HEK293 (cell line): ENCODE measurements around the gene TSHZ2.

Experiments used
- FEZF1 ChIP-seq: fragments of 450-650 bp; formaldehyde crosslinking; IDR thresholded peaks from 2 replicates; pipeline ENCODE4 v1.5.1; 2016; ENCODE audit warnings: missing biosample characterization, missing genetic modification characterization
- GLIS2 ChIP-seq: fragments of 450-650 bp; formaldehyde crosslinking; IDR thresholded peaks from 2 replicates; pipeline ENCODE4 v1.5.1; 2016; ENCODE audit warnings: missing biosample characterization, missing genetic modification characterization
- OSR2 ChIP-seq: fragments of 450-650 bp; formaldehyde crosslinking; IDR thresholded peaks from 2 replicates; pipeline ENCODE4 v1.5.1; 2016; ENCODE audit warnings: missing biosample characterization, missing genetic modification characterization
- ZBTB10 ChIP-seq: fragments of 450-650 bp; formaldehyde crosslinking; IDR thresholded peaks from 2 replicates; pipeline ENCODE4 v1.5.1; 2016; ENCODE audit warnings: missing biosample characterization, missing genetic modification characterization
- ZBTB20 ChIP-seq: fragments of 450-650 bp; formaldehyde crosslinking; IDR thresholded peaks from 2 replicates; pipeline ENCODE4 v1.5.1; 2016; ENCODE audit warnings: missing biosample characterization, missing genetic modification characterization
- ZBTB7A ChIP-seq: fragments of 450-650 bp; formaldehyde crosslinking; IDR thresholded peaks from 2 replicates; pipeline ENCODE4 v1.5.1; 2016; ENCODE audit warnings: low read depth, missing biosample characterization, missing genetic modification characterization
- ZIC2 ChIP-seq: fragments of 450-650 bp; formaldehyde crosslinking; IDR thresholded peaks from 2 replicates; pipeline ENCODE4 v1.5.1; 2016; ENCODE audit warnings: missing biosample characterization, missing genetic modification characterization
- ZNF10 ChIP-seq: fragments of 450-650 bp; formaldehyde crosslinking; IDR thresholded peaks from 2 replicates; pipeline ENCODE4 v1.5.1; 2017; ENCODE audit warnings: missing biosample characterization, missing genetic modification characterization
- ZNF157 ChIP-seq: fragments of 450-650 bp; formaldehyde crosslinking; IDR thresholded peaks from 2 replicates; pipeline ENCODE4 v1.5.1; 2016; ENCODE audit warnings: missing biosample characterization, missing genetic modification characterization
- ZNF16 ChIP-seq: fragments of 450-650 bp; formaldehyde crosslinking; IDR thresholded peaks from 2 replicates; pipeline ENCODE4 v1.5.1; 2016; ENCODE audit warnings: low read depth, missing biosample characterization, missing genetic modification characterization
- ZNF26 ChIP-seq: fragments of 450-650 bp; formaldehyde crosslinking; IDR thresholded peaks from 2 replicates; pipeline ENCODE4 v1.5.1; 2016; ENCODE audit warnings: missing biosample characterization, missing genetic modification characterization
- ZNF280C ChIP-seq: fragments of 450-650 bp; formaldehyde crosslinking; IDR thresholded peaks from 2 replicates; pipeline ENCODE4 v1.5.1; 2016; ENCODE audit warnings: missing biosample characterization, missing genetic modification characterization
- ZNF335 ChIP-seq: fragments of 450-650 bp; formaldehyde crosslinking; conservative IDR thresholded peaks from 2 replicates; pipeline ENCODE4 v1.5.1; 2016; ENCODE audit warnings: missing biosample characterization, missing genetic modification characterization
- ZNF341 ChIP-seq: fragments of 450-650 bp; formaldehyde crosslinking; IDR thresholded peaks from 2 replicates; pipeline ENCODE4; 2016; ENCODE audit warnings: low read depth, missing biosample characterization, missing genetic modification characterization
- ZNF391 ChIP-seq: fragments of 450-650 bp; formaldehyde crosslinking; IDR thresholded peaks from 2 replicates; pipeline ENCODE4 v1.5.1; 2016; ENCODE audit warnings: low read depth, missing biosample characterization, missing genetic modification characterization, borderline replicate concordance
- ZNF473 ChIP-seq: fragments of 450-650 bp; formaldehyde crosslinking; IDR thresholded peaks from 2 replicates; pipeline ENCODE4 v1.5.1; 2017; ENCODE audit warnings: missing biosample characterization, missing genetic modification characterization
- ZNF48 ChIP-seq: fragments of 450-650 bp; formaldehyde crosslinking; IDR thresholded peaks from 2 replicates; pipeline ENCODE4 v1.5.1; 2016; ENCODE audit warnings: missing biosample characterization, missing genetic modification characterization
- ZNF544 ChIP-seq: fragments of 450-650 bp; formaldehyde crosslinking; IDR thresholded peaks from 2 replicates; pipeline ENCODE4 v1.5.0; 2017; ENCODE audit warnings: missing biosample characterization, missing genetic modification characterization
- ZNF626 ChIP-seq: fragments of 450-650 bp; sonication (Bioruptor Pico); formaldehyde crosslinking; IDR thresholded peaks from 2 replicates; pipeline ENCODE4 v1.5.1; 2018; ENCODE audit warnings: missing biosample characterization, missing genetic modification characterization, inconsistent platforms
- ZNF670 ChIP-seq: fragments of 450-650 bp; formaldehyde crosslinking; IDR thresholded peaks from 2 replicates; pipeline ENCODE4 v1.5.1; 2016; ENCODE audit warnings: missing biosample characterization, missing genetic modification characterization, low read depth
- ZNF776 ChIP-seq: fragments of 450-650 bp; formaldehyde crosslinking; IDR thresholded peaks from 2 replicates; pipeline ENCODE4 v1.5.0; 2017; ENCODE audit warnings: missing biosample characterization, missing genetic modification characterization, borderline replicate concordance

Gene TSHZ2

GRCh38 chr20:53141201-53142050 lies 169.3 kb downstream of the TSHZ2 start (continued):
- TF ChIP-seq ZNF26 (tag by site-specific recombination) = no peak
- TF ChIP-seq ZNF157 (tag by site-specific recombination) = no peak
- TF ChIP-seq ZIC2 = 0 out of 2 replicates have a peak, but pooled peaks have one; percentile 24
- TF ChIP-seq ZNF48 (tag by site-specific recombination) = no peak
- 0 out of 2 replicates have a peak, but pooled peaks have one; percentile 34 for TF ChIP-seq OSR2 (tag by site-specific recombination)
- TF ChIP-seq ZNF626 (tag by site-specific recombination) = no peak
- TF ChIP-seq ZNF335 = peak; percentile 31; the same call in 1 of the 2 replicates
- no peak for TF ChIP-seq ZBTB10 (tag by site-specific recombination)
- peak; percentile 31; the same call in 1 of the 2 replicates for TF ChIP-seq ZBTB20 (tag by site-specific recombination)
- no peak for TF ChIP-seq ZBTB7A (tag by site-specific recombination)
- no peak for TF ChIP-seq ZNF544 (tag by site-specific recombination)
- TF ChIP-seq GLIS2 (tag by site-specific recombination) = no peak
- TF ChIP-seq ZNF391 = no peak
- peak; percentile 30; the same call in 1 of the 2 replicates for TF ChIP-seq FEZF1 (tag by site-specific recombination)
- no peak for TF ChIP-seq ZNF16 (tag by site-specific recombination)
- peak; percentile 45; the same call in 1 of the 2 replicates for TF ChIP-seq ZNF341
- no peak for TF ChIP-seq ZNF670 (tag by site-specific recombination)
- no peak for TF ChIP-seq ZNF473 (tag by site-specific recombination)
- TF ChIP-seq ZNF10 (tag by site-specific recombination) = no peak
- TF ChIP-seq ZNF280C (tag by site-specific recombination) = no peak
- no peak for TF ChIP-seq ZNF776
